ENCODE data around the gene KLHL9.

KLHL9 gene

GRCh38 chr9:21317956-21318923, 17.0 kb downstream of the KLHL9 start:
- DNase-seq (ENCODE audit: low read depth in 2 of 2) = peak in 1 of 2 experiments; percentile 9

- no peak for DNase-seq (ENCODE audit: low read depth in 2 of 2)
These were observed 18.3 kb downstream of the KLHL9 start for GRCh38 chr9:21316860-21317259.

GRCh38 chr9:21316032-21316842, 19.0 kb downstream of the KLHL9 start:
- DNase-seq (ENCODE audit: low read depth in 2 of 2) = no peak

- no peak for DNase-seq (ENCODE audit: low read depth in 2 of 2)
These were observed 21.1 kb downstream of the KLHL9 start for GRCh38 chr9:21314152-21314551.

- no peak for DNase-seq (ENCODE audit: low read depth in 2 of 2)
These were observed 23.3 kb downstream of the KLHL9 start for GRCh38 chr9:21311889-21312288.

GRCh38 chr9:21305213-21305612, 30.0 kb downstream of the KLHL9 start, which contains the start of gene IFNA5:
Gene IFNA5 (minus strand): TSS chr9:21305313. CDS start chr9:21305256, 57 bp downstream.
- no peak for DNase-seq (ENCODE audit: low read depth in 2 of 2)

- DNase-seq (ENCODE audit: low read depth in 2 of 2) = no peak
These were observed 39.2 kb downstream of the KLHL9 start for GRCh38 chr9:21295992-21296391.

- DNase-seq (ENCODE audit: low read depth in 2 of 2) = no peak
These were observed 40.2 kb downstream of the KLHL9 start for GRCh38 chr9:21294904-21295538.

GRCh38 chr9:21294364-21294774, 40.8 kb downstream of the KLHL9 start:
- no peak for DNase-seq (ENCODE audit: low read depth in 2 of 2)

GRCh38 chr9:21289848-21290247, 45.4 kb downstream of the KLHL9 start:
- DNase-seq (ENCODE audit: low read depth in 2 of 2) = no peak

GRCh38 chr9:21287280-21287679, 47.9 kb downstream of the KLHL9 start:
- no peak for DNase-seq (ENCODE audit: low read depth in 2 of 2)

- DNase-seq (ENCODE audit: low read depth in 2 of 2) = no peak
These were observed 48.5 kb downstream of the KLHL9 start for GRCh38 chr9:21286659-21287058.

GRCh38 chr9:21286099-21286498, 49.1 kb downstream of the KLHL9 start:
- DNase-seq (ENCODE audit: low read depth in 2 of 2) = no peak

- DNase-seq (ENCODE audit: low read depth in 2 of 2) = no peak
These were observed 53.9 kb downstream of the KLHL9 start for GRCh38 chr9:21281275-21281674.

All from fibroblast of skin of left biceps (primary cell).